HEK293 (cell line): ENCODE results near the gene MARK4.

ENCODE experiments used
- CTCF ChIA-PET: fragments of 350-600 bp; formaldehyde crosslinking; extraction: SDS; loops from one replicate; lab custom pipeline; 2021; ENCODE audit warnings: antibody characterized with exemption; lab: Yijun Ruan, JAX
- POLR2A ChIA-PET: fragments of 300-600 bp; formaldehyde crosslinking; extraction: SDS; loops from one replicate; lab custom pipeline; 2020; ENCODE audit warnings: antibody characterized with exemption, inconsistent platforms; lab: Yijun Ruan, JAX
- H3K27ac ChIP-seq: fragments of 200-500 bp; sonication (Bioruptor generic); 2 replicates; pipeline ENCODE4 v1.5.1; 2014; ENCODE audit warnings: low read depth, low read length, control low read depth, inconsistent platforms; ENCODE audit errors: extremely low read depth
- H3K36me3 ChIP-seq, 2 experiments: fragments of 200-500 bp in 1 of 2; sonication (Bioruptor generic) in 1 of 2; 1 replicate in 1 of 2; 2 replicates in 1 of 2; pipeline ENCODE4 v1.5.1; 2014 to 2017; ENCODE audit warnings: inconsistent platforms in 2 of 2, low read length in 2 of 2; ENCODE audit not compliant: control insufficient read depth in 2 of 2, insufficient read depth in 1 of 2
- H3K4me1 ChIP-seq: fragments of 200-500 bp; sonication (Bioruptor generic); 2 replicates; pipeline ENCODE4 v1.5.1; 2014; ENCODE audit warnings: mild to moderate bottlenecking, low read length, inconsistent platforms; ENCODE audit not compliant: control insufficient read depth, insufficient read depth
- H3K4me3 ChIP-seq: 2 replicates; pipeline ENCODE4 v1.5.1; 2011; ENCODE audit warnings: low read depth, mild to moderate bottlenecking, control low read depth, low read length, moderate library complexity
- H3K9me3 ChIP-seq: fragments of 200-500 bp; sonication (Bioruptor generic); 2 replicates; pipeline ENCODE4 v1.5.1; 2014; ENCODE audit warnings: low read depth, low read length, inconsistent platforms; ENCODE audit not compliant: control insufficient read depth, insufficient read depth
- ATF2 ChIP-seq: fragments of 450-650 bp; formaldehyde crosslinking; IDR thresholded peaks from 2 replicates; pipeline ENCODE4 v1.5.1; 2016; ENCODE audit warnings: missing biosample characterization, missing genetic modification characterization, low read depth
- EGR2 ChIP-seq: fragments of 450-650 bp; formaldehyde crosslinking; IDR thresholded peaks from 2 replicates; pipeline ENCODE4 v1.5.1; 2016; ENCODE audit warnings: low read depth, missing biosample characterization, missing genetic modification characterization
- FEZF1 ChIP-seq: fragments of 450-650 bp; formaldehyde crosslinking; IDR thresholded peaks from 2 replicates; pipeline ENCODE4 v1.5.1; 2016; ENCODE audit warnings: missing biosample characterization, missing genetic modification characterization
- KLF1 ChIP-seq: fragments of 450-650 bp; formaldehyde crosslinking; IDR thresholded peaks from 2 replicates; pipeline ENCODE4 v1.5.1; 2016; ENCODE audit warnings: missing biosample characterization, missing genetic modification characterization
- KLF10 ChIP-seq: fragments of 450-650 bp; IDR thresholded peaks from 2 replicates; pipeline ENCODE4 v1.5.1; 2018; ENCODE audit warnings: missing biosample characterization, mild to moderate bottlenecking, missing genetic modification characterization
- MZF1 ChIP-seq: fragments of 450-650 bp; formaldehyde crosslinking; IDR thresholded peaks from 2 replicates; pipeline ENCODE4 v1.5.1; 2017; ENCODE audit warnings: missing biosample characterization, missing genetic modification characterization, borderline replicate concordance
- OSR2 ChIP-seq: fragments of 450-650 bp; formaldehyde crosslinking; IDR thresholded peaks from 2 replicates; pipeline ENCODE4 v1.5.1; 2016; ENCODE audit warnings: missing biosample characterization, missing genetic modification characterization
- REPIN1 ChIP-seq: fragments of 450-650 bp; formaldehyde crosslinking; IDR thresholded peaks from 2 replicates; pipeline ENCODE4 v1.5.1; 2017; ENCODE audit warnings: missing biosample characterization, missing genetic modification characterization, low read depth
- SCRT2 ChIP-seq: fragments of 450-650 bp; formaldehyde crosslinking; IDR thresholded peaks from 2 replicates; pipeline ENCODE4 v1.5.1; 2016; ENCODE audit warnings: missing biosample characterization, missing genetic modification characterization
- YY1 ChIP-seq: fragments of 450-650 bp; formaldehyde crosslinking; IDR thresholded peaks from 2 replicates; pipeline ENCODE4 v1.5.1; 2018; ENCODE audit warnings: missing biosample characterization, missing genetic modification characterization
- ZBTB11 ChIP-seq: fragments of 450-650 bp; formaldehyde crosslinking; conservative IDR thresholded peaks from 2 replicates; pipeline ENCODE4 v1.5.1; 2016; ENCODE audit warnings: low read depth, missing biosample characterization, missing genetic modification characterization
- ZBTB20 ChIP-seq: fragments of 450-650 bp; formaldehyde crosslinking; IDR thresholded peaks from 2 replicates; pipeline ENCODE4 v1.5.1; 2016; ENCODE audit warnings: missing biosample characterization, missing genetic modification characterization
- ZFHX2 ChIP-seq: fragments of 450-650 bp; formaldehyde crosslinking; conservative IDR thresholded peaks from 2 replicates; pipeline ENCODE4 v1.5.1; 2016; ENCODE audit warnings: missing biosample characterization, missing genetic modification characterization
- ZNF138 ChIP-seq: fragments of 450-650 bp; formaldehyde crosslinking; IDR thresholded peaks from 2 replicates; pipeline ENCODE4 v1.5.1; 2016; ENCODE audit warnings: missing biosample characterization, missing genetic modification characterization, borderline replicate concordance
- ZNF155 ChIP-seq: fragments of 450-650 bp; formaldehyde crosslinking; IDR thresholded peaks from 2 replicates; pipeline ENCODE4 v1.5.1; 2016; ENCODE audit warnings: missing biosample characterization, missing genetic modification characterization
- ZNF157 ChIP-seq: fragments of 450-650 bp; formaldehyde crosslinking; IDR thresholded peaks from 2 replicates; pipeline ENCODE4 v1.5.1; 2016; ENCODE audit warnings: missing biosample characterization, missing genetic modification characterization
- ZNF2 ChIP-seq: fragments of 450-650 bp; formaldehyde crosslinking; IDR thresholded peaks from 2 replicates; pipeline ENCODE4 v1.5.1; 2016; ENCODE audit warnings: missing biosample characterization, missing genetic modification characterization
- ZNF354C ChIP-seq: fragments of 450-650 bp; formaldehyde crosslinking; IDR thresholded peaks from 2 replicates; pipeline ENCODE4 v1.5.1; 2016; ENCODE audit warnings: missing biosample characterization, missing genetic modification characterization, low read depth, borderline replicate concordance
- ZNF449 ChIP-seq: fragments of 450-650 bp; formaldehyde crosslinking; IDR thresholded peaks from 2 replicates; pipeline ENCODE4 v1.5.1; 2017; ENCODE audit warnings: missing biosample characterization, mild to moderate bottlenecking, missing genetic modification characterization, moderate library complexity
- ZNF549 ChIP-seq: fragments of 450-650 bp; IDR thresholded peaks from 2 replicates; pipeline ENCODE4 v1.5.1; 2018; ENCODE audit warnings: missing biosample characterization, missing genetic modification characterization, mild to moderate bottlenecking, inconsistent platforms, moderate library complexity
- ZNF600 ChIP-seq: fragments of 450-650 bp; formaldehyde crosslinking; IDR thresholded peaks from 2 replicates; pipeline ENCODE4 v1.5.1; 2016; ENCODE audit warnings: missing biosample characterization, missing genetic modification characterization
- ZNF660 ChIP-seq: fragments of 450-650 bp; IDR thresholded peaks from 2 replicates; pipeline ENCODE4 v1.5.1; 2018; ENCODE audit warnings: missing biosample characterization, mild to moderate bottlenecking, missing genetic modification characterization
- ZNF791 ChIP-seq: fragments of 450-650 bp; formaldehyde crosslinking; IDR thresholded peaks from 2 replicates; pipeline ENCODE4 v1.5.1; 2016; ENCODE audit warnings: missing biosample characterization, missing genetic modification characterization
- ZNF837 ChIP-seq: fragments of 450-650 bp; formaldehyde crosslinking; IDR thresholded peaks from 2 replicates; pipeline ENCODE4 v1.5.1; 2016; ENCODE audit warnings: missing biosample characterization, missing genetic modification characterization
- ZSCAN30 ChIP-seq: fragments of 450-650 bp; IDR thresholded peaks from 2 replicates; pipeline ENCODE4 v1.5.1; 2018; ENCODE audit warnings: missing biosample characterization, mild to moderate bottlenecking, missing genetic modification characterization, moderate library complexity
- TF ChIP-seq, protein P1 (sequence below): fragments of 450-650 bp; formaldehyde crosslinking; IDR thresholded peaks from 2 replicates; pipeline ENCODE4 v1.5.1; 2016; ENCODE audit warnings: missing biosample characterization, missing genetic modification characterization
- TF ChIP-seq, protein P2 (sequence below): fragments of 450-650 bp; formaldehyde crosslinking; IDR thresholded peaks from 2 replicates; pipeline ENCODE4 v1.5.1; 2016; ENCODE audit warnings: missing biosample characterization, missing genetic modification characterization
- TF ChIP-seq, protein P3 (sequence below): fragments of 450-650 bp; formaldehyde crosslinking; IDR thresholded peaks from 2 replicates; pipeline ENCODE4 v1.5.1; 2016; ENCODE audit warnings: missing biosample characterization, missing genetic modification characterization

Gene MARK4

DNA sequence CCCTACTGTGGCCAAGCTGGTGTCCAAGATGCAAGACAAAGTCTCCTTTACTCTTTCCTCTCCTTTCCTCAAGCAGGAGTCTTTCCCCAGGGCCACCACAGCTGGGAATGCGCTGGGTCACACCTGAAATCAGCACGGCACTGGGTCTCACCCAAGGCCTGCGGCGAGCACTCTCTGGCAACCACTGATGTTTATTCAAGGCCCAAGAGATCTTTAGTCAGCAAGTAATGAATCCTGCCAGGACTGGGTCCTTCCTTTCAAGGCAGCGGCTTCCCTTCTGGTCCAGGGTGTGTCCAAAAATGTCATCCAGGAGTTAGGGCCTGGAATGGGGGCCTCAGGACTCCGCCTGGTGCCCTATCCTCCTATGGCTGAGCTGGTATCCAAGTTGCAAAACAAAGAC, 48.4 kb upstream of the MARK4 start:
- ChIA-PET CTCF (interaction anchor here (0.7 kb wide), 1 partner anchor 20 kb away, joined by 3 read pairs; no protein-coding TSS in a partner anchor), POLR2A (no interaction called here)
- TF ChIP-seq ZNF660 (tag by site-specific recombination) (no peak), ZNF549 (tag by site-specific recombination) (no peak), ZNF157 (tag by site-specific recombination) (no peak), ZNF791 (no peak), KLF1 (tag by site-specific recombination) (no peak), MZF1 (tag by site-specific recombination) (no peak), OSR2 (tag by site-specific recombination) (no peak), ZNF138 (tag by site-specific recombination) (no peak), REPIN1 (tag by site-specific recombination) (no peak), ZNF600 (no peak), SCRT2 (tag by site-specific recombination) (no peak), YY1 (tag by site-specific recombination) (no peak), EGR2 (tag by site-specific recombination) (no peak), FEZF1 (tag by site-specific recombination) (no peak), ZSCAN30 (tag by site-specific recombination) (no peak), ZNF155 (tag by site-specific recombination) (no peak), ZBTB11 (tag by site-specific recombination) (no peak)
- TF ChIP-seq, protein P1, sequence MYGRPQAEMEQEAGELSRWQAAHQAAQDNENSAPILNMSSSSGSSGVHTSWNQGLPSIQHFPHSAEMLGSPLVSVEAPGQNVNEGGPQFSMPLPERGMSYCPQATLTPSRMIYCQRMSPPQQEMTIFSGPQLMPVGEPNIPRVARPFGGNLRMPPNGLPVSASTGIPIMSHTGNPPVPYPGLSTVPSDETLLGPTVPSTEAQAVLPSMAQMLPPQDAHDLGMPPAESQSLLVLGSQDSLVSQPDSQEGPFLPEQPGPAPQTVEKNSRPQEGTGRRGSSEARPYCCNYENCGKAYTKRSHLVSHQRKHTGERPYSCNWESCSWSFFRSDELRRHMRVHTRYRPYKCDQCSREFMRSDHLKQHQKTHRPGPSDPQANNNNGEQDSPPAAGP (tag by site-specific recombination): no peak
- TF ChIP-seq, protein P2, sequence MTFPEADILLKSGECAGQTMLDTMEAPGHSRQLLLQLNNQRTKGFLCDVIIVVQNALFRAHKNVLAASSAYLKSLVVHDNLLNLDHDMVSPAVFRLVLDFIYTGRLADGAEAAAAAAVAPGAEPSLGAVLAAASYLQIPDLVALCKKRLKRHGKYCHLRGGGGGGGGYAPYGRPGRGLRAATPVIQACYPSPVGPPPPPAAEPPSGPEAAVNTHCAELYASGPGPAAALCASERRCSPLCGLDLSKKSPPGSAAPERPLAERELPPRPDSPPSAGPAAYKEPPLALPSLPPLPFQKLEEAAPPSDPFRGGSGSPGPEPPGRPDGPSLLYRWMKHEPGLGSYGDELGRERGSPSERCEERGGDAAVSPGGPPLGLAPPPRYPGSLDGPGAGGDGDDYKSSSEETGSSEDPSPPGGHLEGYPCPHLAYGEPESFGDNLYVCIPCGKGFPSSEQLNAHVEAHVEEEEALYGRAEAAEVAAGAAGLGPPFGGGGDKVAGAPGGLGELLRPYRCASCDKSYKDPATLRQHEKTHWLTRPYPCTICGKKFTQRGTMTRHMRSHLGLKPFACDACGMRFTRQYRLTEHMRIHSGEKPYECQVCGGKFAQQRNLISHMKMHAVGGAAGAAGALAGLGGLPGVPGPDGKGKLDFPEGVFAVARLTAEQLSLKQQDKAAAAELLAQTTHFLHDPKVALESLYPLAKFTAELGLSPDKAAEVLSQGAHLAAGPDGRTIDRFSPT (tag by site-specific recombination): no peak
- TF ChIP-seq, protein P3, sequence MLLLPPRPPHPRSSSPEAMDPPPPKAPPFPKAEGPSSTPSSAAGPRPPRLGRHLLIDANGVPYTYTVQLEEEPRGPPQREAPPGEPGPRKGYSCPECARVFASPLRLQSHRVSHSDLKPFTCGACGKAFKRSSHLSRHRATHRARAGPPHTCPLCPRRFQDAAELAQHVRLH (tag by site-specific recombination): no peak
- Histone ChIP-seq H3K27ac (no peak overlapping the region), H3K9me3 (no peaks in the 10 kb centered on the region), H3K4me1 (no peaks in the 10 kb centered on the region), H3K4me3 (no peak overlapping the region), H3K36me3 (no peaks in the 10 kb centered on the region)

DNA sequence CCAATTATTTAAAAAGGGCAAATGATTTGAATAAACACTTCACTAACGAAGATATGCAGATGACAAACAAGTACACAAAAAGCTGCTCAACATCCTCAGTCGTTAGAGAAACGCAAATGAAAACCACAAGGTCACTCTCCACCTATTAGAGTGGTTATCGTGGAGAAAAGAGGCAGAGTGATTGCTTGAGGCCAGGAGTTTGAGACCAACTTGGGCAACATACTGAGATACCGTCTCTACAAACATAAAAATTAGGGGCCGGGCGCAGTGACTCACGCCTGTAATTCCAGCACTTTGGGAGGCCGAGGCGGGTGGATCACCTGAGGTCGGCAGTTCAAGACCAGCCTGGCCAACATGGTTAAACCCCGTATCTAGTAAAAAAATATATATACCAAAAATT, 45.3 kb upstream of the MARK4 start:
- ChIA-PET CTCF (interaction anchor here (0.7 to 0.9 kb wide), 2 partner anchors 18 to 26 kb away, joined by 3 read pairs; no protein-coding TSS in a partner anchor), POLR2A (no interaction called here)
- no peaks in the 10 kb centered on the region for H3K9me3 ChIP-seq
- no peaks in the 10 kb centered on the region for H3K4me1 ChIP-seq
- no peak overlapping the region for H3K4me3 ChIP-seq
- no peaks in the 10 kb centered on the region; a peak in 1 of 3 replicates for H3K36me3 ChIP-seq
- no peak overlapping the region for H3K27ac ChIP-seq
- TF ChIP-seq KLF10 (tag by site-specific recombination): no peak
- TF ChIP-seq ATF2 (tag by site-specific recombination): no peak
- no peak for TF ChIP-seq ZNF449
- no peak for TF ChIP-seq ZNF837 (tag by site-specific recombination)
- no peak for TF ChIP-seq ZNF354C (tag by site-specific recombination)
- TF ChIP-seq ZBTB20 (tag by site-specific recombination): no peak
- no peak for TF ChIP-seq ZNF2
- no peak for TF ChIP-seq ZFHX2 (tag by site-specific recombination)
